Daoy (cell line): ENCODE measurements around the gene ADGRG7. TPM values are rescaled to one million over a fixed set of nuclear protein-coding genes. Genes with fewer than 3 reads are reported as not detected.
"Not testable (repeated sequence)": the region's sequence is repeated elsewhere in the genome, so short reads cannot be mapped to it uniquely, and the experiment has no call there.

ENCODE experiments used
- DNase-seq: peaks from one replicate; pipeline ENCODE4 v3.0.0-alpha.2; 2015; ENCODE audit warnings: low read depth
- total RNA-seq: library from RNA; depleted of rRNA; stranded (reverse); fragments of >200 nt; shearing (Covaris generic); gene quantifications from 2 replicates; pipeline ENCODE4 v1.2.3, GENCODE V29; 2014; rRNA removed

ADGRG7 gene, protein sequence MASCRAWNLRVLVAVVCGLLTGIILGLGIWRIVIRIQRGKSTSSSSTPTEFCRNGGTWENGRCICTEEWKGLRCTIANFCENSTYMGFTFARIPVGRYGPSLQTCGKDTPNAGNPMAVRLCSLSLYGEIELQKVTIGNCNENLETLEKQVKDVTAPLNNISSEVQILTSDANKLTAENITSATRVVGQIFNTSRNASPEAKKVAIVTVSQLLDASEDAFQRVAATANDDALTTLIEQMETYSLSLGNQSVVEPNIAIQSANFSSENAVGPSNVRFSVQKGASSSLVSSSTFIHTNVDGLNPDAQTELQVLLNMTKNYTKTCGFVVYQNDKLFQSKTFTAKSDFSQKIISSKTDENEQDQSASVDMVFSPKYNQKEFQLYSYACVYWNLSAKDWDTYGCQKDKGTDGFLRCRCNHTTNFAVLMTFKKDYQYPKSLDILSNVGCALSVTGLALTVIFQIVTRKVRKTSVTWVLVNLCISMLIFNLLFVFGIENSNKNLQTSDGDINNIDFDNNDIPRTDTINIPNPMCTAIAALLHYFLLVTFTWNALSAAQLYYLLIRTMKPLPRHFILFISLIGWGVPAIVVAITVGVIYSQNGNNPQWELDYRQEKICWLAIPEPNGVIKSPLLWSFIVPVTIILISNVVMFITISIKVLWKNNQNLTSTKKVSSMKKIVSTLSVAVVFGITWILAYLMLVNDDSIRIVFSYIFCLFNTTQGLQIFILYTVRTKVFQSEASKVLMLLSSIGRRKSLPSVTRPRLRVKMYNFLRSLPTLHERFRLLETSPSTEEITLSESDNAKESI
- not detected in 2 replicates for total RNA-seq

DNA sequence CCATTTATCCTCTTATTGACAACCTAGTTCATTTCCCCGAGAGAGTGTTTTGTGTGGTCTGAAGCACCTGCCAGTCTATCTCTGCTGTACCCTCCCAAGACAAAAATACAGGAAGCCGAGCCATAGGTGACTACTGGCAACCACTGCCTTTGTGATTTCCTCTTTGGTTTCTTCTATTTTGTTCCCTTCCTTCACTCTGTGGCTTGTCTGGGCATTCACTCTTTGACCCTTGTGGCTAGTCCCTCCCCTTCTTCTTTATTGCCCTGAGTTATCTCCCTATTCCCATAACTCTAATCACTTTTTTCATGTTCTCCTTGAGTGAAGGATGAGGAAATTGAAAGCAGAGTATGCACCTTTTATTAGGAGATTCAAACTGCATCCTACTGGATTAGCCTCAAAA, at the start of gene ADGRG7:
ADGRG7 (plus strand) TSS at position 297 of the 400 bp plus-strand sequence. CDS start 256 bp downstream, outside the sequence.
- DNase-seq, result no peak

DNA sequence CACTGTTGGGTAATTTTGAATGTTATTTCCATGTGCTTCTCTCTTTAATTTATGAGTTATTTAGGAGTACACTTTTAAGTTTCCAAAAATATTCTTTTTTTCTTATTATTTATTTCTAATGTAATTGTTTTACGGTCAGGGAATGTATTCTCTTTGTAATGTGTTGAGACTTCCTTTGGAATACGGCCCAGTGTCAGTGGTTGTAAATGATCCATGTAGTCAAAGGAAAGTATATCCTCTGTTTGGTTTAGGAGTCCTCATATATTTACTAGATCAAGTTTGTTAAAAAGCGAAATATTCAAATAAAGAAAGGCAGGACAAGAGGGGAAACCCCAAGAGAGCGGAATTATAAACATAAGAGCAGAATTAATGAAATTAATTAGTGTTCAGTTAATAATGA, 49.0 kb upstream of the ADGRG7 start:
- peak; percentile 43 for DNase-seq

DNA sequence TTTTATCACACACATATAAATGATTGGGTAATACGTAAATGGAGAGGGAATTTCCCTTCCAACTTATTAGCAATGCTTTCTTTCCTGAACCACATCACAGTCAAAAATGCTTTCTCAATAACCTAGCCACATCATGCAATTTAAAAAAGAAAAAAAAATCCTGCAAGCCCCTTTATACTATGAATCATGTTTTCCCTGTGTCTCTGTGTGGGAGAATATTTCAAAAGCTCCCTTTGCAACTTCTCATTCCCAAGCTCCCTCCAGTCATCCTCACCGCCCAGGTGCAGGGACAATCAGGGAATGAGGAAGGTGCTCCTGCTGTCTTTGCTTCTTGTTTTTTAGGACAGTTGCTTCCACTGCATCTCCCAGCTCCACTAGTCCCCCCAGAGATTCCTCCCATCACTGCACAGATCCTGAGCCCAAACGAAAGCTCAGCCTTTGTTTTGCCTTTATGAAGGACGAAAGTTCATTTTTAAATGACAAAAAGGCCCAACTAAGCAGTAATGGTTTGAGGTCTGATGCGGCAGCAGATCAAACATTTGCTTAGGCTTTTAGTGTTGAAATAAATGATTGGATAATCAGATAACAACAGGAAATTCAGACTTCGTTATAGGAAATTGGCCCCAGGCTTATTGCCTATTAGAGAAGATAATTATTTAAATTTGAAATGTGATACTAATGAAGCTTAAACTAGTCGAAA, 47.8 kb upstream of the ADGRG7 start:
- DNase-seq, result peak; percentile 52

DNA sequence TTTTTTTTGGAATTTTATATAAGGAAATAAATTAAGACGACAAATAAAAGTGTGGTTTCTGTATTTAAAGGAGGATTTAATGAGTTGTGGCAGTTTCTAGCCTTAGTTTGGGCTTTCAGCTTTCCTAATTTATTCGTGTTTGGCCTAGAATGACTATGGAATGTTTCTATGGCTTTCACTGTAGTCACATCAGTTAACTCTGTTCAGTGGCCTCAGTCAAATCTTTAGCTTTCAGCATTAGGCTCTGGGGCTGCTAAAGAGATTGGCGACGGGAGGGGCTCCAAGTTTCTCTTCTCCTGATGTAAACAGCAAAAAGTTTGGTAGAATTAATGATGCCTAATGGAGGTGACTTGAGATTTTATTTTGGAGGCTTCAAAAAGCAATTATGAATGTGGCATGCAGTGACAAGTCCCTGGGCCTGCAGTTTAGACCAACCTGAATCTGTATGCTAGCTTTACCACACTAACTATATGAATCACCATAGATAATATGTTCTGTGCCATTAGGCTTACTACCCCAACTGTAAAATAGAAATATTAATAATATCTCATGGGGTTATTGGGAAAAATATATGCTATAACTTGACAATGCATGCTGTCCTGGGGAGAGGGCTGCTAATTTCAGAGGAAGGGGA, 47.1 kb upstream of the ADGRG7 start:
- no peak for DNase-seq

DNA sequence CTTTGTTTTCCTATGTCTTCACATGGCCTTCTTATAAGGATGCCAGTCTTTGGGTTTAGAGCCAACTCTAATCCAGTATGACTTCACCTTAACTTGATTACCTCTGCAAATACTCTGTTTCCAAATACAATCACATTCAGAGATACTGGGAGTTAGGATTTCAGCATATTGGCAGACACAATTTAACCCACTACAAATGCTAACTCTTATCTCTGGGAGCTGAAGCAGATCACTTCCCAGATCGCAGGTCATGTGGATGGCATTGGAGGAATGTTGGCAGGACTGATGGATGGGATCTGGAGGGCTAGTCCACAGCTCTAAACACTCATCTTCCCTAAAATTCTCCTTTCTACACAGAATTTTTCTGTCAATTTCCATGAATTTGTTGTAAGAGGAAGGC, 46.2 kb upstream of the ADGRG7 start:
- no peak for DNase-seq

DNA sequence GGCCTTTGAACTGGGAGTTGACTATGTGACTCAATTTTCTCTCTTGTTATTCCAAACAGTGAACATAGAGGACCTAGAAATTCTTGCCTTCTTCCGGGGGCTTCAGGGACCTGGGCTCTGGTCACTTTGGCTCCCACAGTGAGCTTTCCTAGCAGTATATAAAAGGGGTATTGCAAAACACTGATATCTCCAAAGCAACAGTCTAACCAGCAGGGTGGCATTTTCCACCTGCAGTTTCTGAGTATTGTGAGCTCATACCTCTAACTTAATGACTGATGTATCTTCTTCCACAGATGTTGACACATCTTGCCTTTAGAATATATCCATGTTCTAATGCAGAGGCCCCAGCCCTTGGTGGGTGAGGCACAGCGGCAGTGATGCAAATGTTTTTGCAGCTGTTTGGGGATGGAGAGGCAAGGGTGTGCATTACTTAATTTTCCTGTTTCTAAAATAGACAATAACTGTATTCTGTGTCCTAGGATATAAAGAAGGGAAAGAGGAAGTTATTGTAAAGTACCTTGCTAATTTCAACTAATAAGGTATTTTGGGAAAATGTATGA, 45.7 kb upstream of the ADGRG7 start:
- no peak for DNase-seq

DNA sequence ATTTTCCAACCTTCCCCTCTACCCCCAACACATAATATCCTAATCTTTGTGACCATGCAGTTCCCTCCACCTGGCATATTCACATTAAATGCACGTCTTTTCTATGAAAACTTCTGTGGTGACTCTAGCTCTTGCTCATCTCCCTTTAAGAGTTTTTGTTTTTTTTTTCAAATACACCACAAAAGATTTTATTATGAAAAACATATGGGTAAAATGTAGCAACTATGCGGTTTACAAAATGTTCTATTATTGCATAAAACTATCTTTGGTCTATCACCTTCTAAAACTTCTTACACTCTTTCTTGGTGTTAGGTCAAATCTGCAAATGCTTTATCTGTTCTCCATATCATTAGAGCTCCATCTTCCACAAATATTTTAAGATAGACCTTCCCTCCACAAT, 38.6 kb upstream of the ADGRG7 start:
- no peak for DNase-seq

DNA sequence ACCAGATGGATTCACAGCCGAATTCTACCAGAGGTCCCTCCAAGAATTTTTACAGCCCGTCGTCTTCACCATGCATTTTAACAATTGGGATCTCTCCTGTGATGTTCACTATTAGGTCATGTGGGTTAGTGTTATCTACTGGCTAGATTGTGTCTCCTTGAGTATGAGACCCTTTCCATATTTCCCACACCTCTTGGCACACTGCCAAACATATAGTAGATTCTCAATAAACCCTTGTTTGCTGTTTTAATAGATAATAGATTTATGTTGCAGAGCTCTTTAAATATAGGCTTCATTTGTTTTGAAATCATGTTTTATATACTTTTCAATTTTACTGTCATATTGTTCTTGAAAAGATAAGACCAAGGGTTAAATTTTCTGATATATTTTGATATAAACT, 34.9 kb upstream of the ADGRG7 start:
- DNase-seq, result no peak

DNA sequence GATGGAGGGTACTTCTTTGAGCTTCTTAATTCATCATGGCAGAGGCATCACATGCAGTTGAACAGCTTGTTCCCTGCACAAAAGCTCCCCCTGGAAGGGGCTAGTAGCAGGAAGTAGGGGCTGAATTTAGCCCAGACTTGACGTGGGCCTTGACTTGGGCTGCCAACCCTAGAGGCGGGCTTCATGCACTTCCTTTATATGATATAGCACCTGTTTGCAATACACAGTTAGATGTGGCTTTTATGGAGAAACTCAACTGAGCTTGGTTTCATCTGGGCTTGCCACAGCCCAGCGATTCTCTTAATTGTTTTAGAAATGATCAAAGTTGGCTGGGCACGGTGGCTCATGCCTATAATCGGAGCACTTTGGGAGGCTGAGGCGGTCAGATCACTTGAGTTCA, 33.7 kb upstream of the ADGRG7 start:
- no peak for DNase-seq

DNA sequence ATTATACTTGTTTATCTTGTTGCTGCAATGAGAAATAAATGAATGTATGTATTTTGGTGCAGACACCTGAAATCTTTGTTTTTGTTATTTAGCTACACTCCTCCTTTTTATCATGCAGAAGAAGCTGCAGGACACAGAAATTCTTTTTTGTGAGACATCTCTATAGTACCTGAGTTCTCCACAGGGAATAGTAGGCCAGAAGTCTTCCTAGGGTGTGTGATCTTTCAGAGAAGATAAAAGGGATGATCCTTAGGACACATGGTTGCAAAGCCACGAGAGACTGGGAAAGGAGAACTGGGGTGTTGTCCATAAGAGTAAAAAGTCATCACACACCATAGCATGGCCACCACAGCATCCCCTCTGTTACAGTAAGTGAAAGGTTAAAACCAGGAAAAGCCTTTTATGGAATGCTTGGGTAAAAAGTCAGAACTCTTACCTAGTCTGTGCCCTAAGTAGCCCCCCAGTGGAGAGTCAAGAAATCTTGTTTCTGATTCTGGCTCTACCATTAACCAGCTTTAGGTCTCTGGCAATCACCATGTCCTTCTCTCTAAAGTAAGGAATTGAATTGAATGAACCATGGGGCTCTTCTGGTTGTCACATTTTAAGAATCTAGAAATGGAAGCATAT, 31.9 kb upstream of the ADGRG7 start:
- DNase-seq, result no peak

DNA sequence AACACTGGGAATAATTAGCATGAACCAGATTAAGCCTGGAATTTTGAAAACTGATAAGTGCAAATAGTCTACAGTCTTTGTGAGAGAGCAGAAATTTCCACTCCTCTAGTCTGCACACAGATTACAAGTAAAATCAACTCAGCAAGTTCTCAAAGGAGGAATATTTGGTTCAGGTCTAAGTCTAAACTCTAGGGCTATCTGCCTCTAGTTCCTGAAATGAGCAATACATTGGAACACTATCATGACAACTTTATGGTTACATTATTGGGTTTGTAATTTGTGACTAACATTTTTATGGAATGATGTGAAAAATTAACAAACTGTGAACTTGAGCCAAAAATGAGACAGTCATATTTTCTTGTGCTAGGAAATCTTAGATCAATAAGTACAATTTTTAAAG, 30.8 kb upstream of the ADGRG7 start:
- DNase-seq, result no peak

DNA sequence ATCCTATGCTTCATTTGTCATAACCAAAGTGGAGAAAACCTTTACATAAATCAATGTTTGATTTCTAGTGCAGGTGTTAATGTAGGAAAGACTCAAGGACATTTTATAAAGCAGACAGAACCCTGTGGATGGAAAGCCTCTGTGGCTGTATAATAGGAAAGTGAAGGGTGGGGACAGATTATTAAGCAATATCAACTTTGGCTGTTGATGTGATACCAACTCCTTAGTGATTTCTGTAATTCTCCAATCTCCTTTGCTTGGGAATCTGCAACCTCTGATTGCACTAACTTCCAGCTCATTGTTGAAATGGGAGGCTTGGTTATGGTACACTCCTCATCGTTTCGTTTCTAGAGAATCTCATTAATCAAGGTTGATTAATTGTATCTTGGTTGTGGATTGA, 29.3 kb upstream of the ADGRG7 start:
- DNase-seq, result no peak

DNA sequence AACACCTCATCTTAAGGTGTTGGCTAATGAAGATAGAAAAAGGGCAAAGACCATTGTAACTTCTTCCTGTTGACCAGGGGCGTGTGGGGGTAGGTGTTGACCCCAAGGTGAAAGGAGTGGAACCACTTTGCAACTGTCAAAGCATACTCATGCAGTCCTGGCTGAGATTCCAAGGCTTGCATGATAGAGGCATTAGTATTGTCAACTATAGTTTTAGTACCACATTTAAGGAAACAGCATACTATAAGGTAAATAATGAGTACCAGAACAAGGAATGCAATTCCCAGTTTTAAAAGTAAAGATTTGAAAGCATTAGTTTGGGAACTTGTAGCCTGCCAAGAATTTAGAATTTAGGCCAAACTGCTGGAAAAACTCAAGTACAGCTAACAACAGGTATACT, 27.8 kb upstream of the ADGRG7 start:
- no peak for DNase-seq

DNA sequence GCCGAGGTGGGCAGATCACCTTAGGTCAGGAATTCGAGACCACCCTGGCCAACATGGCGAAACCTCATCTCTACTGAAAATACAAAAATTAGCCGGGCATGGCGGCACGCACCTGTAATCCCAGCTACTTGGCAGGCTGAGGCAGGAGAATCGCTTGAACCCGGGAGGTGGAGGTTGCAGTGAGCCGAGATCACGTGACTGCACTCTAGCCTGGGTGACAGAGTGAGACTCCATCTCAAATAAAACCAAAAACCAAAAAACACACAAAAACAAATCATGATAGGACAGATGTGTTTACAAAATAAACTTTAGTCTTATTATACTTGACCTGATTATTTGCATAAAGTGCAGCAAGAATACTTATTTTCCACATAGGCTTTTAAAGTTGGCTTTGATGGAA, 27.2 kb upstream of the ADGRG7 start:
- not testable (repeated sequence) for DNase-seq

DNA sequence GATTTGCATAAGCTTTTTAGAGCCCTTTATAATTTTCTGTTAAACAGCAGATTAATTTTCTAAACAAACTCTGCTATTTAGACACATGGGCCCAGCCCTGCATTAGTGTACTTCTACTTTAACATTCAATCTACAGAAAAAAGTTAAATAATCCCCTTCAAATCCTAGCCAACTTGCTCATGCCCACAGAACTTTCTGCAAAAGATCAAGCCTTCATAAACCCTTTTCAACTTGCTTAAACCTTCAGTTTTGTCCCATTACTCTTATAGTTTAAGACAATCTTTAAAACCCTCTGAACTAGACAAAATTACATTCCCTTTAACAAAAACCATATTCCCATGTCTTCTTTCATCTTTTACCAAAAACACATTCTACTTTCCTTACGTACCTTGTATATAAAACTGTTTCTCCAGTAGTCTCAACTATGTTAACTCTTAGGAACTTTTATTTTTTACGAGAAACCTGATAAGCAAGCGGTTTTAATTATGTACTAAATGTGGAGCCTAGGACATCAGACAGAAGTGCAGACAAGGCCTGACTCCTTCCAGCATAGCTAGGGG, 25.2 kb upstream of the ADGRG7 start:
- no peak for DNase-seq

DNA sequence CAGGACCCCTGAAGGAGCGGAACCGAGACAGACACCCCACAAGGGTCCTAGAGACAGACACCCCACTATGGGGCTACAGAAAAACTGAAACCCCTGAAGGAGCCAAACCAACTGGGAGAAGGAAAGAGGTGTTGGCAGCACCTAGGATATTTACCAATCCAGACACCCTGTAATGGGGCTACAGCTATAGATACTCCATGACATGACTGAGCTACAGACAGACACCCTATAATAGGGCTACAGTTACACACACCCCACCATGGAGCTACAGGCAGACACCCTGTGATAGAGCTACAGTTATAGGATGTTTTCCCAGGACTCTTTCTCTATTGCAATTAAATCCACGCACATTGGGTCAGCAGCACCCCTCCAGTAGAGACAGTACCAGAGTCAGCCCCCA, 22.6 kb upstream of the ADGRG7 start:
- DNase-seq, result no peak

DNA sequence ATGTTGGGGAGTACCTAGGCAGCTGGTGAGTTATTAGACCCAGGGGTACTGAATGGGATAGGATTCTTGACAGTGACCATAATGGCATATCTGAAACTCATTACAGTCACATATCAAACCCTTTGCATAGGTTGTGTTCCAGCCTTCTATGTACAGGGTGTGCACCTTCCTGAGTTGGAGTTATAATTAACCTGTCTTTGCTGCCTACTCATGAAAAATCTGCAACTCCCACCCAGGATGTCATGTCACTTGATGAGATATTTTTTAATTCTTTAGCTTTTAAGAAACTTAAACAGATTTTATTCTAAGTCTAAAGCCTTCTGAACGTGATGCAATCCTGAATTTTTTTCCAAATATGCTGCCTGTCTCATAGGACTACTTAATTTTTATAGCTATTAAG, 21.1 kb upstream of the ADGRG7 start:
- DNase-seq, result no peak

DNA sequence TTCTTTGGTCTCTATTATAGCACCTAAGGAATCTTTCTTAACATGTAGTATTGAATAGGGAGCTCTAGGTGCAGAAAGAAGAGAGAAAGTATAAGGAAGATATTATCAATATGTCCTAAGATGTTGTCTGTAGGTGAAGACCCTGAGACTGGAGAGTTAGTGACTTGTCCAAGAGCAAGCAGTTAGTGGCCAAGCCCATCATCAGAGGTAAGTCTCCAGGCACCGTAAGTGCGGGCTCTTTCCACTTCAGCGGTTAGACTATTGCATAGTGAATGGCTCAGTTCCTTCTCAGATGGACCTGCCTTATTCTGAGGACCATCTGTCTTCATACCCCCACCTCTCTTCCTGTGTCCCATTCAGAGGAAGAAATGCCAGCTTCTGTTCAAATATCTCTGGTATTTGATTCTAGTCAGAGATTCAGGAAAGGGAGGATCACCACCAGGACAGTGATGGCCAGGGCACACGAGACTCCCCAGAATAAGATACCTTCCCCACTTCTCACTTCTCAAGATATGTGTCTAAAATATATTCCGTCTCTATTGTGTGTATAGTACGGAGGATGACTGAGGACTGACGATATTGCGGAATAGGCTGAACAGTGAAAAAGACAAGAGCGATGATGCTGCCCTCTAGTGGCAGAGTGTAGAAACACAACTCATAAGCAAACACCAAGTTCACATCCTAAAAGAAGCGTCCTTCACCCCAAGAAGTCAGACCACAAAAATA, 19.1 kb upstream of the ADGRG7 start:
- peak; percentile 73 for DNase-seq

DNA sequence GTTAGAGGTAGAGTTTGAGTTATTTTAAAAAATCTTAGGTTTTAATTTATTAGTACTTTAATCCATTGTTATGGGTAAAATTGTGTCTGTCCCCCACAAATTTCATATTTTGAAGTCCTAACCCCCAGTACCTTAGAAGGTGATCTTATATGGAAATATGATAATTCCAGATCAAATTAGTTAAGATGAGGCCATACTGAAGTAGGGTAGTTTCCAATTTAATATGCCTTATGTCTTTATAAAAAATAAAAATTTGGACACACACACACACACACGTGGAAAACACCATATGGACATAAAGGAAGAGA, 18.6 kb upstream of the ADGRG7 start:
- DNase-seq, result no peak

DNA sequence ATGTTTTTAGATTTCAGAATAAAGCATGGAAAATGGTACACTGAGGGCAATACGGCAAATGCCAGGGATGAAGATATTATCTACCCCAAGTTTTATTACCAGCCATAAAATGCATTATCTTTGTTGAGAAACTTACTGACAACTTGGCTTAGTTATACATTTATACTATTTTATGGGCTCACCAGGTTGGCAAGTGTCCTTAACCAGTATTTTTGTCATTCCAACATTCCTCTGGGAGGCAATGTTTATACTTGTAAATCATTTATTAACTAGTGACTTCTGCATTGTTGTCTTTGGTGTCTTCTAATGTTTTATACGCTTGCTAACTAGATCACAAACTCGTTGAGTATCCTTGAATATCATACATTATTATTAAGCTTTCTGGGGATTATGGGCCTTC, 18.0 kb upstream of the ADGRG7 start:
- no peak for DNase-seq
